H9 (cell line): ENCODE results near the gene CFDP1. TPM values are rescaled to one million over a fixed set of nuclear protein-coding genes. Genes with fewer than 3 reads are reported as not detected.

ENCODE experiments used
- DNase-seq: peaks from one replicate; pipeline ENCODE4 v3.0.0-alpha.2; 2017
- H2AFZ ChIP-seq: one replicate; pipeline ENCODE4 v1.6.1; 2013; ENCODE audit warnings: mild to moderate bottlenecking, low read length, control low read depth, moderate library complexity
- H2AK5ac ChIP-seq: 2 replicates; pipeline ENCODE4 v1.6.1; 2013; ENCODE audit warnings: low read length, control low read depth, mixed read lengths; ENCODE audit not compliant: insufficient read length
- H2BK120ac ChIP-seq: one replicate; pipeline ENCODE4 v1.6.1; 2013; ENCODE audit warnings: low read depth, mild to moderate bottlenecking, low read length, control low read depth, inconsistent platforms; ENCODE audit not compliant: poor library complexity, severe bottlenecking
- H2BK12ac ChIP-seq: 2 replicates; pipeline ENCODE4 v1.6.1; 2013; ENCODE audit warnings: low read length, control low read depth, mixed read lengths, low read depth; ENCODE audit not compliant: insufficient read length
- H2BK15ac ChIP-seq: 2 replicates; pipeline ENCODE4 v1.6.1; 2013; ENCODE audit warnings: low read depth, low read length, control low read depth
- H2BK20ac ChIP-seq: one replicate; pipeline ENCODE4 v1.6.1; 2013; ENCODE audit warnings: low read depth, mild to moderate bottlenecking, low read length, control low read depth, inconsistent platforms; ENCODE audit not compliant: poor library complexity, severe bottlenecking
- H2BK5ac ChIP-seq: 2 replicates; pipeline ENCODE4 v1.6.1; 2013; ENCODE audit warnings: low read length, control low read depth, mixed read lengths; ENCODE audit not compliant: insufficient read length
- H3K14ac ChIP-seq: 2 replicates; pipeline ENCODE4 v1.6.1; 2013; ENCODE audit warnings: low read length, control low read depth; ENCODE audit not compliant: insufficient read depth
- H3K18ac ChIP-seq: 2 replicates; pipeline ENCODE4 v1.6.1; 2013; ENCODE audit warnings: low read depth, mild to moderate bottlenecking, mixed read lengths, low read length, control low read depth; ENCODE audit not compliant: insufficient read length
- H3K23ac ChIP-seq: 2 replicates; pipeline ENCODE4 v1.6.1; 2013; ENCODE audit warnings: low read length, control low read depth, mixed read lengths, low read depth; ENCODE audit not compliant: insufficient read length
- H3K23me2 ChIP-seq: 2 replicates; pipeline ENCODE4 v1.6.1; 2013; ENCODE audit warnings: low read depth, mild to moderate bottlenecking, mixed read lengths, low read length, control low read depth; ENCODE audit not compliant: insufficient read length, poor library complexity, severe bottlenecking
- H3K27ac ChIP-seq: 2 replicates; pipeline ENCODE4 v1.5.1; 2013; ENCODE audit warnings: low read length, control low read depth, mixed read lengths, low read depth; ENCODE audit not compliant: insufficient read length
- H3K27me3 ChIP-seq: 2 replicates; pipeline ENCODE4 v1.6.1; 2013; ENCODE audit warnings: low read length, control low read depth, inconsistent platforms; ENCODE audit not compliant: insufficient read depth
- H3K4ac ChIP-seq: 2 replicates; pipeline ENCODE4 v1.6.1; 2013; ENCODE audit warnings: low read depth, mild to moderate bottlenecking, control low read depth, inconsistent platforms, low read length, moderate library complexity
- H3K4me1 ChIP-seq: 2 replicates; pipeline ENCODE4 v1.6.1; 2013; ENCODE audit warnings: low read length, control low read depth, inconsistent platforms; ENCODE audit not compliant: insufficient read depth
- H3K4me2 ChIP-seq: 2 replicates; pipeline ENCODE4 v1.6.1; 2013; ENCODE audit warnings: low read length, control low read depth, mixed read lengths; ENCODE audit not compliant: insufficient read length, insufficient read depth
- H3K56ac ChIP-seq: 2 replicates; pipeline ENCODE4 v1.6.1; 2013; ENCODE audit warnings: low read depth, mild to moderate bottlenecking, mixed read lengths, low read length, control low read depth; ENCODE audit not compliant: insufficient read length
- H3K79me1 ChIP-seq: 2 replicates; pipeline ENCODE4 v1.6.1; 2013; ENCODE audit warnings: low read depth, mild to moderate bottlenecking, moderate library complexity, low read length, control low read depth, inconsistent platforms; ENCODE audit not compliant: insufficient read depth, poor library complexity, severe bottlenecking
- H3K79me2 ChIP-seq: 2 replicates; pipeline ENCODE4 v1.6.1; 2013; ENCODE audit warnings: low read length, control low read depth, inconsistent platforms; ENCODE audit not compliant: insufficient read depth
- H3K9ac ChIP-seq: 2 replicates; pipeline ENCODE4 v1.6.1; 2013; ENCODE audit warnings: low read length, control low read depth, mixed read lengths; ENCODE audit not compliant: insufficient read length; ENCODE audit errors: extremely low read depth
- H3K9me3 ChIP-seq: one replicate; pipeline ENCODE4 v1.6.1; 2013; ENCODE audit warnings: low read depth, low read length, inconsistent platforms; ENCODE audit not compliant: control insufficient read depth
- H3T11ph ChIP-seq: one replicate; pipeline ENCODE4 v1.6.1; 2013; ENCODE audit warnings: mild to moderate bottlenecking, low read length, control low read depth, inconsistent platforms
- H4K20me1 ChIP-seq: one replicate; pipeline ENCODE4 v1.6.1; 2013; ENCODE audit not compliant: control insufficient read depth, insufficient read length, insufficient read depth
- H4K5ac ChIP-seq: 2 replicates; pipeline ENCODE4 v1.6.1; 2013; ENCODE audit warnings: low read depth, mild to moderate bottlenecking, mixed read lengths, low read length, control low read depth; ENCODE audit not compliant: insufficient read length
- H4K8ac ChIP-seq: replicated peaks from 2 replicates; pipeline ENCODE4 v1.6.1; 2013; ENCODE audit warnings: low read length, control low read depth, mixed read lengths, low read depth; ENCODE audit not compliant: insufficient read length
- H4K91ac ChIP-seq: 2 replicates; pipeline ENCODE4 v1.6.1; 2013; ENCODE audit warnings: low read depth, mild to moderate bottlenecking, moderate library complexity, mixed read lengths, low read length, control low read depth; ENCODE audit not compliant: insufficient read length
- H3K27ac Mint-ChIP-seq, 3 experiments: 2 replicates in 2 of 3; 3 replicates in 1 of 3; pipeline ENCODE4 v1.8.0; 2020 to 2021; ENCODE audit warnings: mixed read lengths in 3 of 3, mild to moderate bottlenecking in 1 of 3, moderate library complexity in 1 of 3
- H3K27me3 Mint-ChIP-seq: 2 replicates; pipeline ENCODE4 v1.8.0; 2021; ENCODE audit warnings: low read depth, mild to moderate bottlenecking, moderate library complexity, mixed read lengths
- H3K36me3 Mint-ChIP-seq, 3 experiments: 2 replicates in 2 of 3; 3 replicates in 1 of 3; pipeline ENCODE4 v1.8.0; 2020 to 2021; ENCODE audit warnings: low read depth in 3 of 3, mixed read lengths in 3 of 3; ENCODE audit not compliant: insufficient read depth in 1 of 3
- H3K4me1 Mint-ChIP-seq, 2 experiments: 2 replicates each; pipeline ENCODE4 v1.8.0; 2020; ENCODE audit warnings: mixed read lengths in 2 of 2
- H3K4me3 Mint-ChIP-seq, 2 experiments: 2 replicates in 1 of 2; 3 replicates in 1 of 2; pipeline ENCODE4 v1.8.0; 2020 to 2021; ENCODE audit warnings: mild to moderate bottlenecking in 2 of 2, mixed read lengths in 2 of 2, moderate library complexity in 1 of 2
- H3K9me3 Mint-ChIP-seq, 2 experiments: 2 replicates in 1 of 2; 3 replicates in 1 of 2; pipeline ENCODE4 v1.8.0; 2020; ENCODE audit warnings: mild to moderate bottlenecking in 2 of 2, mixed read lengths in 2 of 2, moderate library complexity in 1 of 2
- CTCF ChIP-seq: fragments of 200-600 bp; sonication (generic); conservative IDR thresholded peaks from 3 replicates; pipeline ENCODE4 v1.8.0; 2021; ENCODE audit warnings: antibody characterized with exemption, mild to moderate bottlenecking
- WGBS: extraction: QIAGEN DNeasy Blood & Tissue Kit; methylation state at CpG from one replicate; pipeline ENCODE4 v1.1.7; 2013; ENCODE audit warnings: missing lambda C conversion rate, low lambda C conversion rate, mixed read lengths; ENCODE audit not compliant: insufficient read length; ENCODE audit errors: extremely low coverage; 5-methylcytosine and 5-hydroxymethylcytosine counted together
- total RNA-seq: library from RNA; stranded (reverse); gene quantifications from 2 replicates; pipeline ENCODE4 v1.2.1, GENCODE V29; 2021

CFDP1 gene
- total RNA-seq, 1 experiment from 2014 or later = 89.2 TPM

DNA sequence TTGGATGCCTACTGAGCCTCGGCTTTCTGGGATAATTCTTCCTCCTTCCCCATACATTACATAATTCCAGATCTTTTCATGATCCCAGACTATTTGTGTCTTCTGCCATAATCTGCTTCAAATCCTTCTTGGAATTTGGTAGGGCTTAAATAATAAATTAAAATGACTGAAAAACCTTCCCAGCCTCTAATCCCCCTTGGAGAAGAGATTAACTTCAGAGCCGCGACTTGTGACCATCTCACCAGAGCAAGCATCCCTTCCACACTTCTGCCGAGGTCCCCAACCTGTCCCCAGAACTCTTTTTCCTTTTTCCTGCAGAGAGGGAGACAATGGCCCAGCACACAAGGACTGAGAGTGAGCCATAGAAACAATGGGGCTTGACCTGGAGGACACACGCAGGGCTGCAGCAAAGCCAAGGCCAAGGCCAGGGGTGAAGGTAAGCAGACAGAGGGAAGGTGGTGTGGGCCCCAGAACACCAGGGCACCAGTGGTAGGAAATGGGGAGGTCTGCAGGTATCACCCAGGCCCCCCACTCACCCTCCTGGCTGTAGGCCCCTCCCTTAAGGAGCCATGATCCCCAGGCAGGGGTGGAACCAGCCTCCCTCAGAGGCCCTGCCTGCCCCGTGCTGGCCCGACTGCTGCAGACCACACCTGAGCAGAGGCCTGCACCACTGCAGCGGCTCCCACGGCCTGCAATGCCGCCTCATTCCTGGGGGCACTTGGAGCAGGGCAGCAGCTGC is 172.3 kb downstream of the CFDP1 start:
- Histone ChIP-seq H3K23me2 (peaks cover 10% of the 10 kb centered on the region), H3T11ph (no peak overlapping the region), H3K14ac (no peak overlapping the region), H3K79me1 (peaks cover 15% of the 10 kb centered on the region), H2AK5ac (no peak overlapping the region), H3K4me1 (peaks cover 6% of the 10 kb centered on the region; the same call in 1 of the 2 replicates), H4K91ac (no peak overlapping the region), H2BK5ac (no peak overlapping the region), H3K79me2 (peaks cover 37% of the 10 kb centered on the region; the same call in 1 of the 2 replicates), H2BK12ac (no peak overlapping the region), H2BK20ac (no peak overlapping the region), H2BK15ac (no peak overlapping the region), H4K5ac (no peak overlapping the region), H3K27me3 (no peaks in the 10 kb centered on the region), H3K23ac (no peak overlapping the region), H3K56ac (no peak overlapping the region), H3K27ac (no peak overlapping the region), H2AFZ (no peak overlapping the region), H3K18ac (no peak overlapping the region), H2BK120ac (no peak overlapping the region), H4K8ac (no peak overlapping the region), H4K20me1 (peaks cover 6% of the 10 kb centered on the region), H3K4me2 (no peak overlapping the region), H3K9ac (no peak overlapping the region), H3K9me3 (no peaks in the 10 kb centered on the region), H3K4ac (no peak overlapping the region)
- WGBS = no CpG with 5 or more reads among the region's 10 CpGs
- DNase-seq = peak; percentile 37
- no peaks in the 10 kb centered on the region for H3K27me3 Mint-ChIP-seq
- H3K27ac Mint-ChIP-seq = peak overlapping the region; percentile 8 to 96 (median 66); a peak in 4 of 7 replicates
- TF ChIP-seq CTCF = no peak
- no peak overlapping the region for H3K4me3 Mint-ChIP-seq
- H3K36me3 Mint-ChIP-seq = peaks cover 5 to 9% (median 6%) of the 10 kb centered on the region in 3 experiments; a peak in 5 of 7 replicates
- peaks cover 57 to 60% of the 10 kb centered on the region in 2 experiments for H3K4me1 Mint-ChIP-seq
- H3K9me3 Mint-ChIP-seq = no peaks in the 10 kb centered on the region
